Fibroblast of skin of right biceps (primary cell): Measurements from ENCODE around the gene ZSCAN12.

Experiments used
- DNase-seq: peaks from one replicate; pipeline ENCODE4 v3.0.0-alpha.2; 2013

Gene ZSCAN12

DNA sequence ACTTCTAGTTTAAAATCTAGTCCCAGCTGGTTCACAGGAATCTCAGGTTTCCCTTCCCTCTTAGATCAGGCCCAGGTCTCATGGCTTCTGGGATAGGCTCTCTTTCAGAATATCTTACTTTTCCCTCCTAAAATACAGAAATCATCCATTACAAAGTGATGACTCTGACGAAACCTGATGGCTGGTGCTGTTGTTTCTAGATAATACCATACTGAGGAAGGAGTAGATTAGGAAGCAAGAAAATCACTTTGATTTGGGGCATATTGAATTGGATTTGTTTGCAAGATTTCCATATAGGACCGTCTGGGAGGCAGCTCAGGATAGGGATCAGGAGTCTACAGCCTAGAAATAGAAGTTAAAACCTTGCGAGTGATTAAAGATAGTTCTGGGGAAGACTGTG is 46.2 kb downstream of the ZSCAN12 start:
- no peak for DNase-seq

DNA sequence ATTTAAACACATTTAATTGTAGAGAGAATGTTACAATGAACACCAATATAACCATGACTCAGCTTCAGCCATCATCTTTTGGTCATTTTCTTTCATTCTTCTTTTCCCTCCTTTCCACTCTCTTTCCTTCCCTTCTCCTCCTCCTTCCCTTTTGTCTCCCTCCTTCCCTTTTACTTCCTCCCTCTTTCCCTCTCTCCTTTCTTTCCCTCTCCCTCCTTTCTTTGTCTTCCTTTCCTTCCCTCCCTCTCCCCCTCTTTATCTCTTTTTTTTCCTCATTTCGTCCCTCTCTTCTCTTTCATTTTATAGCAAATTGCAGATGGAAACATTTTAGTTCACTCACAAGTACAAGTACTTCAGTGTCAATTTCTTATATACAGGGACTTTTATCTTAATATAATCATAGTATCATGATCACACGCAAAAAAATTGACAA is 48.0 kb downstream of the ZSCAN12 start:
- no peak for DNase-seq

DNA sequence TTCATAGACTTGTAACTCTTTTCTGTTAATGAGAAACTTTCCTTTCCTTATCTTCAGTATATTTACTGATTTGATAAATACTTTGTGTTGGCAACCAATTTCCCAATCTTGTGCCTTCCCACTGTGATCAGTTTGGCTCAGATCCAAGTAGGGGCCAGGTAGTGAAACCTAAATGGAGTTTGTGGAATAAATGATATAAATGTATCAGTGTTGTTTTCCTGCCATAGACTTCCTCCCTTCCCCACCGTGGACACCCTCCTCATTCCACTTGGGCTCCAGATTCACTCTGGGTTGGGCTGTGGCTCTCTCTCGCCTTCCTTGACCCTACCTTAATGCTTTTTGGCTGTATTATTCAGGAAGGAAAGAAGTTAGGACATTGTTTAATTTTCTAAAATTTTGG is 48.5 kb downstream of the ZSCAN12 start:
- DNase-seq = no peak

- peak; percentile 75 for DNase-seq
Measured at GRCh38 chr6:28349892-28350737, 49.4 kb downstream of the ZSCAN12 start, which contains the start of gene ZKSCAN3. ZKSCAN3 (plus strand) TSS chr6:28349947; CDS start chr6:28359587, 9,640 bp downstream.

- no peak for DNase-seq
Measured at GRCh38 chr6:28349344-28349891, 50.1 kb downstream of the ZSCAN12 start.

DNA sequence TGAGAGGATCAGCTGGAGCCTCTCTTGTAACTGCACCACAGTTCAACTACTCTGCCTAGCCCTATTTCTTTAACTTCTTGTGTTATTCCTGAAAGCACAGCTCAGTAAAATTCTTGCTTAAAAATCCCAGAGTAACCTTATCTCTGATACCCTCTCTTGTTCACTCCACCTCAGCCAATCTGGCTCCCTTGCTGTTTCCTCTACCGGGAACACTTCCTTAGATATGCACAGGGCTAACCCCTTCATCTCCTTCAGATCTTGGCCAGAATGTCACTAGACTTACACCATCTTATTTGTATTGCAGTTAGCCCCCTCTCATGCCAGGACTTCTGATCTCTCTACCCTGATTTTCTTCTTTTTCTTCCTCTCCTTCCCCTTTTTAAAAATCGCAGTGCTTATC is 52.4 kb downstream of the ZSCAN12 start:
- DNase-seq = no peak

GRCh38 chr6:28345201-28345600 is 54.3 kb downstream of the ZSCAN12 start:
- no peak for DNase-seq

DNA sequence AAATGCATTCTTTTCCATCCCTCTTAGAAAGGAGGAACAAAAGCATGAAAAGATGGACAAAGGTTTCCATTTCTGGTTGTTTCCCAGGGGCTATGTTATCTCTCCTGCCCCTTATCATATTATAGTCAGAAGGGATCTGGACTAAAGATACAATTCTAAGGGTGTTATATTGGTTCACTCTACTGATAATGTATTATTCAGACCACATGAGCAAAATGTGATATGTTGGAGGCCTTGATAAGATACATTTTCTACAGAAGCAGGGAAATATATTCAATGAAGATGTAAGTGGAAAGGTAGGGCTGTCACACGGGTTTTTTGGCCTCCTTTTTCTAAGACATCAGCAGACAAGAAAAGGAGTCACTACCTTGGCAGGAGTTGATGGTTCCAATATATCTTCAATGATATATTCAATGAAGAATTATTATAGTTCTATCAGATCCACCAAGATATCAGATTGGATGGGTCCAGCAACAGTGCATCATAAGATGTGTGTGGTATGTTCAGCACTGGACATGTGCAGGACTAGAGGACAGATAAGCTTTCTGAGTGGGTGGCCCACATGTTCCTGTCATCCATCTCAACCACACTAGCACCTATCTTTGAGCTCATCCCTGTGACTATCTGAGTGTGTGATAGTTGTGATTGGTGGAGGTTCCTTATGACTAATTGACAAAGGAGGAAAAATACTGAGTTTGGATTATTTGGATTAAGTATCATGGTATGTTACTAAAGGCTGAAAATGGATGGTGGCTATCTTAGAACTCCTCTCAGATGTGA is 55.5 kb downstream of the ZSCAN12 start:
- DNase-seq = no peak

DNA sequence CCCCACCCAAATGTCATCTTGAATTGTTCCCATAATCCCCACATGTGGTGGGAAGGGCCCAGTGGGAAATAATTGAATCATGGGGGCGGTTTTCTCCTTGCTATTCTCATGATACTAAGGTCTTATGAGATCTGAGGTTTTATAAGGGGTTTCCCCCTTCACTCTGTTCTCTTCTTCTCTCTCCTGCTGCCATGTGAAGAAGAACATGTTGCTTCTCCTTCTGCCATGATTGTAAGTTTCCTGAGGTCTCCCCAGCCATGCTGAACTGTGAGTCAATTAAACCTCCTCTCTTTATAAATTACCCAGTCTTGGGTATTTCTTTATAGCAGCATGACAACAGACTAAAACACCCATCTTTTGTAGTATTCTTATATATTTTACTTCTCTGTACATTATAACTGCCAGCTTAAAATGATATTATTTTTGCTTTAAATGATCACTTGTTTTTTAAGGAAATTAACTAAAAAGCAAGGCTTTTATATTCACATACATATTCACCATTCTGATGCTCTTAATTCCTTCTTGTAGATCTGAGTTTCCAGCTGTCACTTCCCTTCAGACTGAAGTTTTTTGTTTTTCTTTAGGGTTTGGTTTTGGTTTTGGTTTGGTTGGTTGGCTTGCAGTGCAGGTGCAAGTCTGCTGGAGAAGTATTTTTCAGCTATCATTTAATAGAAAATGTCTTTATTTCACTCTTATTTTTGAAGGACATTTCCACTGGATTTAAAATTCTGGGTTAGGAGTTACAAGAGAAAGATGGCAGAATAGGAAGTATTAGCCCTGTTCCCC is 59.0 kb downstream of the ZSCAN12 start:
- DNase-seq = no peak

DNA sequence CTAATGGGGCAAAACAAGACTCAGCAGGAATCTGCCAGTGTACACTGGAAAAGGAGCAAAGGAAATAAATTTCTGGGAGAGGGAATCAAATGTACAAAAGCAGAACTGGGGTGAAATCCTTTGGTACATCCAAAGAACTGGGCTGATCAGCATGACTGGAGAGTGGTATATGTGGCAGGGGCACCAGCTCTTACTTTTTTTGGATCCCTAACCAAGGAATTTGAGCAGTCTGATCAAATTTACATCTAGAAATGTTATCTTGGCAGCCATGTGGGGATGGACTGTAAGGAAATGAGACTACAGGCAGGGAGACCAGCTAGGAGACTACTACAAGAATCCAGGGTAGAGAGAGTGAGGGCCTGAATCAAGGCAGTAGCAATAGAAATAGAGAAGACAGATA is 62.4 kb downstream of the ZSCAN12 start:
- no peak for DNase-seq

DNA sequence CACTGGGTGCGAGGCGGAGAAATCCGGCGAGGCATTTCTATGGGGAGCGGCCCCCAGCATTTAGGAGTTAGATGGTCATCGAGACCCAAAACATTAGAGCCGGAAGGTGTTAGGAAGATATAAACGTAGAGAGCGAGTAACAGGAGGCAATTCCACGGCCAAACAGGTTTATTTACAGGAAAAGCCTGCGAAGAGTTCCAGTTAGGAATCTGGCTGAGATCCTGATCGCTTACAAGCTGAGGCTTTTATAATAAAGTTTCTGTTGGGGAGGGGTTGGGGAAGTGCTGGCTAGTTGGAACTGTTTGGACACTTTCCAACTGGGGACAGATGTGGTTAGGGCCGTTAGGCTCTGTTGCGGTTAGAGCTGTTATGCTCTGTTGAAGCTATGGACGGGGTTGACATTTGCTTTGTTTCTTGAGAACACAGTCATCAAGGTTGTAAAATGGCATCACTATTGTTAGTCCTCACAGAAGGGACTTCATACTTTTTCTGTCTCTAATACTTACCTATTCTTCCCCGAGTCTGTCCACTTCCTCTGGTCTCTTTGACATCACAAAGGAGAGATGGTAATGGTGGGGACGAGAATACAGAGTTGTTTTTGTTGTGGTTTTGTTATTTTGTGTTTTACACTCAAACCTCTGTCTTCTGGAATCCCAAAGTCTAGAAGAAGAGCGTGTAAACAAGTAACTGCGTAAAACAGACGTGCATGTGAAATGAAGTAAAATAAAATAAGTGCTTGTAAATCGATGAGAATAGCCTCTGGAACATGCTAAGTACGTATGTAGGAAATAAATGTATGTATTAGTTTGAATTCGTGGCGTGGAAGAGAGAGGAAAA is 63.0 kb downstream of the ZSCAN12 start:
- peak; percentile 42 for DNase-seq

DNA sequence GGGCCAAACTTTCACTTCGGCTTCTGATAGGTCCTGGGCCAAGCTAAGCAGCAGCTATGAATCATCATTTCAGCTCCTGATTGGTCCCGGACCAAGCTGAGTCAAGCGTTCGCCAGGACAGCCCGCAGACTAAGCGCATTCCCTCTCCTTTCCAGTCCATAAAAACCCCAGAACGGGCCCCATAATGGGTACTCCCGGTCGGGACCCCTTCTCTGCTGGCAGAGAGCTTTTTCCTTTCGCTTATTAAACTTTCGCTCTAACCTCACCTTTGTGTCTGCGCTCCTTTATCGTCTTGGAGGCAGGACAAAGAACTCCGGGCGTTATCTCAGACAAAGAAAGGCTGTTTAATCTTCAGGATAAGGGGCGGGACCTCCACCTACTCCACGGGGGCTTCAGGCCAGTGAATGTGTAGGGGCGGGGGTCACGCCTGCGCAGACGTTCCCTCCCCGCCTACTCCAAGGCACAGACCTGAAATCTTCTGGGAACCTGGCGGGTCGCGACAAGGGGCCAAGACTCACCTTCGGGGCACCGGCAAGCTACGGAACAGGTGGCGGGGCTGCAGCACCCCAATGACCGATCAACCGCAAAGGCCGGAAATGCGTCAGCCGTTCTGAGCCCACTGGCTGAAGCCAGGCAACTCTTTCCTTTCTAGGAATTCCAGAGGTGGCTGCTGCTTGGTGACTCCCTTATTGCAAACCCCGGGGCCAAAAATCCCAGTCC is 63.8 kb downstream of the ZSCAN12 start, which contains the start of gene ZSCAN31:
ZSCAN31 (minus strand) TSS at position 585 of the 720 bp plus-strand sequence. CDS start 6,465 bp downstream, outside the sequence.
- peak; percentile 99 for DNase-seq

DNA sequence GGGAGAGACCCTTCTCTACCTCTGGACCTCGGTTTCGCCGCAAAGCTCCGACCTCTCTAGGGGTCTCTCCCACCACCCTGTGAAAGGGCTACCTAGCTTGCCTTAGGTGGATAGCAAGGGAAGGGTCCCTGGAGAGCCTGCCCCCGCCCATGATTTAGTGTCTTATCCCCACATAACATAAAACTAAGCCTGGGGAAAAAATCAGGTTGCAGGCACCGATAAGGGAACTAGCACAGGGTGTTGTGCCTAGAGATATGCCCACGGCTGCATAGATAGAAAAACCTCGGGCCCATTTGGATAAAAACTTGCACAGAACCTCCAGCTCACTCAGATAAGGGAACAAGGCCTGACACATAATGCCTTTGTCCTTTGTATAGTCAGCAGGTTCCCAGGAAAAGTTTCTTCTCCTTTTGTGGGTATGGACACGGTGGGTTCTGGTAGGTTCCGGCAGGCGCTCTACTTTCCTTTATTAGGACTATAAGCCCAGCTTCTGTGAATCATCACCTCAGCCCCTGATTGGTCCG is 64.4 kb downstream of the ZSCAN12 start:
- no peak for DNase-seq

- DNase-seq = no peak
Measured at GRCh38 chr6:28334286-28335039, 65.1 kb downstream of the ZSCAN12 start.

- DNase-seq = no peak
Measured at GRCh38 chr6:28333599-28334018, 65.9 kb downstream of the ZSCAN12 start.

DNA sequence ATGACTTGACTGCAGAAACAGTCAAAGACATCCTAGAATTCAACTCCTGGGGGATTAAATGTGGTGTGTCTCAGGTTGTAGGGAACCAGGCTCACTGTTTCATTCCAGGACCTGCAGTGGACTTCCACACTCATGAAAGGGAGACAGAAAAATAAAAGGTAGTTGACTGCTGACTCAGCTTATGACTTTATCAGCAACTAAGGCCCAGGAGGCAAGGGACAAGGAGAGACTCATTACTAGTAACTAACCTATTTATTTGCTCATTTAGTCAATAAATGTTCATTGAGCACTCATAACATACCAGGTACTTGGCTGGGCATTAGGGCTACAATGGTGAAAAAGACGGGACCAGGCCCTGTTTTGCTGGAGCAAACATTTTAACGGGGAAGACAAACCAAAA is 66.5 kb downstream of the ZSCAN12 start:
- DNase-seq = no peak

DNA sequence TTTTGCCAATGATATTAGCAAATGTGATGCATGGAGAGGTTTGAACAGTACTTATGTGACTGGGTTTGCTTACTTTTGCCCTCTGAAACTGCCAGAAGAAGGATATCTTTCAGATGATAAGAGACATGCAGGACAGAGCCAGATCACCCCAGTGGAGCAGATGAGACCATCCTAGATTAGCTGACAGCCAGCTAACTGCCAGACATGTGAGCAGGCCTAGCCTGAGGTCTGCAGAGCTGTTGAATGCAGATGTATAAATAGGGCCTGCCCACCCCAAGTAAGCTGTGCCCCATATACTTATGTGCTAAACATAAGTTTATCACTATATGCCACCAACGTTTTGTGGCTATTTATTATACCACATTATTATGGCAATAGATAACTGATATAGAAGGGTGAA is 69.5 kb downstream of the ZSCAN12 start:
- DNase-seq = no peak
